HG03280 (cell line): Measurements from ENCODE around the gene GMCL1.

Experiments used
- ATAC-seq: cut with Tn5 transposase; IDR thresholded peaks from one replicate; pipeline ENCODE4 v1.9.1; 2021; ENCODE audit warnings: mild to moderate bottlenecking, moderate library complexity; ENCODE audit not compliant: unreplicated experiment

The GMCL1 gene

GRCh38 chr2:69923116-69923515, 93.7 kb downstream of the GMCL1 start:
- no peak for ATAC-seq

DNA sequence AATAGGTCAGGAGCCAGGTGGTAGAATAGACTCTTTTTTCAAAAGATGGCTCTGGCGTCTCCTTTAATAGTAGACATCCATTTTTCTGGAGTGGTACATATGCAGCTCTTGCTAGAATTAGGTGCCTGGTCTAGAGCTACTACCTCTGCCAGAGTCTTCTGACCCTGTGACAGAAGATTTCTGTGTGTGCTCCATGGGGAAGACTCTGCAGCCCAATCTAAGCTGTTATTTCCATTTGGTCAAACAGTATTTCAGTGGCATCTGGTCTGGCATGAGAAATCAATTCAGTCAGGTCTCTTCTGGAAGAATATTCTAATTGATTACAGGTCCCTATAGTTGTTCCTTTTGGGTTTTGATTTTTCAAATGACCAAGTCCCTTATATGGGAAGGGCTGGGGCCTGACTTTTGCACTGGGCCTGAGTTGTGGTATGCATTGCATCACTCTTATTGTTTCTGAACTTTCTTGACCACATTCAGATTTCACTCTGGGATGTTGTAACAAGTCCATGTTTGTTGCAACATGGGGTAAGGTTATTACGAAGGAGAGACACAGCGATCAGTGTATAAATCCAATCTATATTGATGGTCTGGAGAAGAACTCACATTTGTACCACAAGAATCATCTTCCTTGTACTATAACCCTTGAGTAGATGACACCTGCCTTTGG, 97.5 kb downstream of the GMCL1 start:
- ATAC-seq, result no peak
